ENCODE measurements around the gene UNC45B.
"Not testable (repeated sequence)": the region's sequence is repeated elsewhere in the genome, so short reads cannot be mapped to it uniquely, and the experiment has no call there.

Gene UNC45B

GRCh38 chr17:35214631-35215273, 67.1 kb downstream of the UNC45B start:
- no peak for DNase-seq (ENCODE audit: low read depth)

DNA sequence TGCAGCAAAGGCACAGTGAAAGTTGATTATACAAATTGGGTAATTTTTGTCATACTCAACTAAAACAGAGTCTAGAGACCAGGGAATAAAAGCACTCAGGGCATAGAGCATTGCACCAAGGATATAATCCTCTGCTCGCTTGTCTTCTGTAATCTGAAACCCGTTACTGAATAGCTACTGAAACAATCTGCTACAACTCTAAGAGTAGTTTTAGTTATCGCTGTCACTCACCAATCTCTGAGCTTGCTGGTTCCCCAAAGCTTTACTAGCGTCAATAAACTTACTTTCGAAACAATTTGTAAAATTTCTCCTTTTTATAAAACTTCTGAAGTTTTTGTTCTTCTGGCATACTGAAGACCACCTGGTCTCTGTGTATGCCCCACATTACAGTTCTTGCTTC, 69.5 kb downstream of the UNC45B start:
- no peak for DNase-seq (ENCODE audit: low read depth)

- no peak for DNase-seq (ENCODE audit: low read depth)
These were observed 71.3 kb downstream of the UNC45B start for GRCh38 chr17:35218915-35219314.

DNA sequence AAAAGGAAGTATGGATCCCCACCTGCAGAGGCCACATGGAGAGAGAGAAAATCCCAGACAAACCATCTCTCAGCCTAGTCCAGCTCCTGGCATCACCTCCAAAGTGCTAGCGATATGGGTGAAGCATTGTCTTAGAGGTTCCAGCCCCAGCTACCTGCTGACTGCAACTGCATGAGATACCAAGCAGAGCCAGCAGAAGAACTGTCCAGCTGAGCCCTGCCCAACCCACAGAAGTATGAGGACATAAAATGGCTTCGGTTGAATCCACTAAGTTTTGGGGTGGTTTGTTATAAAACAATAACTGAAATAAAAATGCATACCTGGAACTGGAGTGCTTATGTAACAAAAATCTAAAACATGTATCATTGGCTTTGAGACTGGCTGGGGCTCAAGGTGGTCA, 74.8 kb downstream of the UNC45B start:
- no peak for DNase-seq (ENCODE audit: low read depth)

DNA sequence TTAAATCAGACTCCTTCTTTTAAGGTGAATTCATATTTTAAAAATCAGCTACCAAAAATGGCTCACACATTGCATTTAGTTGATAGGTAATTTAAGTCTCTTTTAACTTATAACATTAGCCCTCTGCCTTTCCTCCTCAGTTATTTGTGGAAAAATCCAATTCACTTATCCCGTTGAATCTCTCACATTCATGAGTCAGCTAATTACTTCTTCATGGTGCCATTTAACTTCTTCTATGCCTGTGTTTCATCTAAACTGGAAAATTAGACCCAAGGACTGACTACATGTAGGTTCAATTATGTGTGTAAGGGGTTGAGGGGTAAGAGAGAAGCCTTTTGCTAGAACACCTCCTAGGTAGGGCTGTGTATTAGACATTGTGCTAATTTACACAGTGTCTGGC, 76.8 kb downstream of the UNC45B start:
- no peak for DNase-seq (ENCODE audit: low read depth)

GRCh38 chr17:35227546-35227945, 79.9 kb downstream of the UNC45B start:
- DNase-seq (ENCODE audit: low read depth) = no peak

- DNase-seq (ENCODE audit: low read depth) = no peak
These were observed 82.0 kb downstream of the UNC45B start for GRCh38 chr17:35229638-35230037.

- DNase-seq (ENCODE audit: low read depth) = not testable (repeated sequence)
These were observed 86.7 kb downstream of the UNC45B start for GRCh38 chr17:35234315-35234714.

DNA sequence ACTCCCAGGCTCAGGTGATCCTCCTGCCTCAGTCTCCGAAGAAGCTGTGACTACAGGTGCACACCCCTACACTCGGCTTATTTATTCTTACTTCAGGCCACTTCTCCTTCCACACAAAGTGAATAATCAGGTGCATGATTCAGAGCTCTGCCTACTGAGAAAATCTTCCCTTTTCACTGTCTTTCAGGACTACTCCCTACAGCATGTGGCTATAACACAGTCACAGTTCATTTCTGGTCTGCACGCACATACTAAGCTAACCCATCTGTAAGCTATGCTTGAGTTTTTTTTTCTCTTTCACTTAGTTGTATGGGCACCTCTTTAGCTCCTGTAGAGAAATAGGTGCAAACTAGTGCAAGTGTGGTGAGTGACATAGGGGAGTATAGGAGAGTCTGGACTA, 87.7 kb downstream of the UNC45B start:
- DNase-seq (ENCODE audit: low read depth) = no peak

- DNase-seq (ENCODE audit: low read depth) = no peak
These were observed 88.3 kb downstream of the UNC45B start for GRCh38 chr17:35235917-35236316.

DNA sequence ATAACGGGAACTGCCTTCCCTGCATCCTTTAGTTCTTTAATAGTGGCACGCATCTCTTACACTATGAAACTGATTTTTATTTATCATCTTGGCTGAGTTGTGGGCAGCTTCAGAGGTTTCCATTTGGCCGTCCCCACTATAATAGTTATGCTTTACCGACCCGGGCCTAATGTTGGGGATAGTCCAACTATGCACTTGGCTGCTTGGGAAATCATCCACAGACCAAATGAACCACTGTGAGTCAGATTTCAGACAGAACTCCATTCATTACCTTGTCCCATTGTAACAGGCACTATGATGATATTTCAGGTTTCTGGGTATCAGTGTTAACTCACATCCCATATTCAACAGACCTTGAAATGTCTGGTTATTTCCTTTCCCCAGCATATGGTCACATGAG, 89.2 kb downstream of the UNC45B start:
- peak; percentile 60 for DNase-seq (ENCODE audit: low read depth)

DNA sequence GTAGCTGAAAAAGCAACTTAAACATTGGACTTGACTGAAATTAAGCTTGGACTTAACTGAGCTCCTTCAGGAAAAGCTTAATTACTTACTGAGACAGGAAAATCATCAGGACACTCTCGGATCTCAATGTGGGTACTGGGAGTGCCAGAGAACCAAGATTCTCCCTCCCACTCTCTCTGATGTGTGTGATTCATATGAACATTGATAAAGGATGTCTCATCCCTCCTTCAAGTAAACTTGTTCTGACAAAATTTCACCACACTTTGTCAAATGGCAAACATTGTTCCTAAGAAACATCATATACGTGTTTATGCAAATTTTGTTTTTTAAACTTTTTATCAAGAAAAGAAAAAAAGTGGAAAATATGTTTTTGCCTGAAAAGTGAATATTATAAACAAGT, 91.2 kb downstream of the UNC45B start:
- DNase-seq (ENCODE audit: low read depth) = peak; percentile 88

Measured in amniotic epithelial cell (primary cell).